ENCODE measurements around the gene SULT1B1.

SULT1B1 gene

DNA sequence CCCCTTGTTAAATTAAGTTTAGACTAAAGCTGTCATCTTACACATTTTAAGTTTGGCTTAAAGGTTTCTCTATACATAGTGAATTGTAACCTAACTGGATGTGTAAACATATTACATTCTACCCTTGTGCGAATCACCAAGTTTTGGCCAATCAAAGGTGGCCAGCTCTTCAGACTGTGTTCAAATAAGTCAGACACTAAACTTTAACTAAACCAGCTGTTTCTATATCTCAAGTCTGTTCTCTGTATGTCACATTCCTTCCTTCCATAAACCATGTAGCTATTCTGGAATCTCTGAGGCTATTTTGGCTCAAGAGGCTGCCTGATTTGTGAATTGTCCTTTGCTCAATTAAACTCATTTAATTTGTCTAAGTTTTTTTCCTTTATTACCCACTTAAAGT lies 6.7 kb downstream of the SULT1B1 start:
- no peak for DNase-seq (ENCODE audit: low read depth, low spot score)
- H3K27ac ChIP-seq: no peak overlapping the region

DNA sequence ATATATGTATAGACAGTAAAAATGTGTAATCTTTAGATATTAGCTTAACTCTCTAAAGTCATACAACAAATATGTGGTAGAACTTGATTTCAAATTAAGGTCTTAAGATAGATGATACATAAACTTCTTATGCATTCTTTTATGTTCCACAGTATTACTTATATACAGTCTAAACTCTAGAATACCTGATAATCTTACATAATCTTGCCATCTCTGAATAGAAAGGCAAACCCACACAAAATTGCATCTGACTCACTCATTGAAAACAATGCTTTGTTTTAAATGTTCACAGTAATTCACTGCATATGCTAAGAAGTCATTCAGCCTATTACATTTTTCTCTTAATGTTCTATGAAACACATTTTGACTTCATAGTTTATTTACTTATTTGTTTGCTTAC lies 10.1 kb downstream of the SULT1B1 start:
- no peak for DNase-seq (ENCODE audit: low read depth, low spot score)
- peak overlapping the region; percentile 74 for H3K27ac ChIP-seq

DNA sequence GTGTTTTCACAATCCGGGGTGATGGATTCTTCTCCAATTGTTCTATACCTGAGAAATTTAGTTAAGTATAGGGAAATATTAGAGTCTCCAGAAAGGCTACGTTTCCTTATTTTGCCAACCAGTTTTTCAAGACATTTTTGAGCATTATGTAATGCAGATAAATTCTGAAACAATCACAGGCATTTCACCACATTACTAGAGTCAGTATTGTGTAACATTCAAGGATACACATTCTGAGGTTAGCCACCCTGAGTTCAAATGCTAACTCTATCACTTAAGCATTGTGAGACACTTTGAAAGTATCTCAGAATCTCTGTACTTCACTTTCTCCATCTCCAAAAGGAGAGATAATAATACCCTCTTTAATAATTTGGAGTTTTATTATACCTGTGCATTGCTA lies 10.6 kb downstream of the SULT1B1 start:
- H3K27ac ChIP-seq: peak overlapping the region; percentile 74
- DNase-seq (ENCODE audit: low read depth, low spot score): no peak

DNA sequence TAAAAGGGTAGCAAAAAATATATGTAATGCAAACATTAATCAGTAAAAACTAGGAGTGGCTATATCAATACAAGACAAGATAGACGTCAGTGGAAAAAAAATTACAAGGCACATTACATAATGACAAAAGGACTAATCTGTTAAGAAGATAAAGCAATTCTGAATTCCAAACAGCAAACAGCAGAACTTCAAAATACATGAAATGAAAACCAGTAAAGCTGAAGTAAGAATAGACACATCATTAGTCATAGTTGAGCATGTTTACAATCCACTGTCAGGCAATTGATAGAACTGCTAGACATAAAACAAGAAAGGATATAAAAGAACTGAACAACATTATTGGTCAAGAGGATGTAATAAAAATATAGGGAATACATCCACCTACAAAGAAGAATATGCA lies 12.2 kb downstream of the SULT1B1 start:
- peak overlapping the region; percentile 74 for H3K27ac ChIP-seq
- peak; percentile 31 for DNase-seq (ENCODE audit: low read depth, low spot score)

DNA sequence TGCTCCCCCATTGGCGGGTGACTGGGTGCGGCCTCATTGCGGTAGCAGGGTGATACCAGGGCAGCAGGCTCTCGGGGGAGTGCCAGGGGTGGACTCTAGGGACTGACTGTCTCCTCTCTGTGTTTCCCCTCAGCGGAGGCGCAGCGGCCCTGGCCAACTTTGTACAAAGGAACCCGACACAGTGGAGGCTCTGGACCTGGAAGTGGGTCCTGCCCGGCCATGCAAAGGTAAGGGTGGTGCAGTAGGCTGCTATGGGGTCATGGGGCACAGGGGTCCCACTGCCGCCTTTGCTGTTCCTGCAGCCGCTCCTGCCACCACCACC lies 16.3 kb downstream of the SULT1B1 start:
- no peak overlapping the region for H3K27ac ChIP-seq
- DNase-seq (ENCODE audit: low read depth, low spot score): no peak

DNA sequence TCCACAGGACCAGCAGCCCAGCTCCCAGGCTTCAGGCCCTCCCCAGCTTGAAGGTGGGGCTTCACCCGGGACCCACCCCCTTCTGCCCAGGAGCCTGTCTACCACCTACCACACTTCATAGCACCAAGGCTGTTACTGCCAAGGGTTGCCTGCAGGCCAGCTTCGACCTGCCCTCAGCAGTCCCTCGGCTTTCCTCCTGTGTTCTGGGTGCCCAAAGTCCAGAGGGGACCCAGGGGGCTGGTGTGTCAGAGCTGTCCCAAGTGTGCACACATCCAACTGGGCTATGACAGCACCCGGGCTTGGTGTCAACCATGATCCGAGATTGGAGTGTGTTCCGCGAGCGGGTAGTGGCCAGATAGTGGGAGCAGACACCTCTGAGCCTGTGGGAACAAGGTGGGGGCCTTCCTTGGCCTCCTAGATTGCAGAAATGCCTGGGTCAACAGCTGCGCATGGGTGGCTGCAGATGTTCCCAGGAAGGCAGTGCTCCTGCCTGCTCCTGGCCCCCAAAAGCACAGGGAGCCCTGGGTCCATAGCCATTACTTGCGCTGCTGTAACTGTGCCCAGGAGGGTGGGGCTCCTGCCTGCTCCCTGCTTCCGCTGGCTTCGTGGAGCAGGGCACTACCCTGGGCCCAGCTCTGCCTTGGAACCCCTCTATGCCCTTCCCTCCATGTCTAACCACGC lies 16.8 kb downstream of the SULT1B1 start:
- DNase-seq (ENCODE audit: low read depth, low spot score): no peak
- no peak overlapping the region for H3K27ac ChIP-seq

DNA sequence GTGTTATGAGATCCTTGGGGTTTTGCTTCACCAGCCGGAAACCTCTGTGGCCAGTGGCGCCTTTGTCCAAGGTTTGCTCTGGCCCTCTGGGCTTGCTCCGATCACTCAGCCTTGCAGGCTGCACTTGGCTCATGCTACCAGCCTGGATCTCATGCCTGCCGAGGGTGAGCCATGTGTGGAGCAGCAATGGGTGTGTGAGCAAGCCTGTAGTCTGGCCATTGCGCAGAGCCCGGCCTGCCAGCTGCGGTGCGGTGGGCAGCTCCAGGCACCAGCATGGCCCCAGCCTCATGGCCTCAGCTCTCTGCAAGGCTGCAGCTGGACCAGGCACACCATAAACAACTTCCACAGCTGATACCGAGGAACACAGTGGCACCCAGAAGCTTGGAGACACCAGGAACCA lies 17.8 kb downstream of the SULT1B1 start:
- no peak for DNase-seq (ENCODE audit: low read depth, low spot score)
- no peak overlapping the region for H3K27ac ChIP-seq

DNA sequence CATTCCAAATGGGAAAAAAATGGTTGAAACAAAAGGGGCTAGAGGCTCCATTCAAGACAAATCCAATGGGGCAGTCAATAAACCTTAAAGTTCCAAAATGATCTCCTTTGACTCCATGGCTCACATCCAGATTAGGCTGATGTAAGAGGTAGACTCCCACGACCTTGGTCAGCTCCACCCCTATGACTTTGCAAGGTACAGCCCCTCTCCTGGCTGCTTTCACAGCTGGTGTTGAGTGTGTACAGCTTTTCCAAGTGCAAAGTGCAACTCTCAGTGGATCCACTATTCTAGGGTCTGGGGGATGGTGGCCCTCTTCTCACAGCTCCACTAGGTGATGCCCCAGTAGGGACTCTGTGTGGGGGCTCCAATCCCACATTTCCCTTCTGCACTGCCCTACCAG lies 21.5 kb downstream of the SULT1B1 start:
- H3K27ac ChIP-seq: no peak overlapping the region
- DNase-seq (ENCODE audit: low read depth, low spot score): no peak

DNA sequence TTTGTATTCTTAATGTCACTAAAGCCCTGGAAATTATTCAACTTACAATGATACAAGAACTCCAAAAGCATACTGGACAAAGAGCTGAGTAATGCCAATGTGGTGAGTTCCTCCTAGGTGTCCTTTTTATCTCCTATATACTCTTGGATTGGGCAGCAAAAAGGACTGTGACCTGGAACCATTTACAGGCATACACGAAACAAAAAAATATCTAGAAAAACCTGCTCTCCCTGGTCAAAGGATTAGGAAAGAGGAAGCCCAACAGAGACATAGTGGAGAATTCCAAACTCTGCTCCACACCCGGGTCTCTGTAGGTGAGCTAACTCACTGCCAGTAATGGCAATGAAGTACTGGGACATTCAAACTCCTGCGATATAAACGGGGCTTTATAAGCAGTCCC lies 25.3 kb downstream of the SULT1B1 start:
- no peak for DNase-seq (ENCODE audit: low read depth, low spot score)
- peak overlapping the region; percentile 1 for H3K27ac ChIP-seq

DNA sequence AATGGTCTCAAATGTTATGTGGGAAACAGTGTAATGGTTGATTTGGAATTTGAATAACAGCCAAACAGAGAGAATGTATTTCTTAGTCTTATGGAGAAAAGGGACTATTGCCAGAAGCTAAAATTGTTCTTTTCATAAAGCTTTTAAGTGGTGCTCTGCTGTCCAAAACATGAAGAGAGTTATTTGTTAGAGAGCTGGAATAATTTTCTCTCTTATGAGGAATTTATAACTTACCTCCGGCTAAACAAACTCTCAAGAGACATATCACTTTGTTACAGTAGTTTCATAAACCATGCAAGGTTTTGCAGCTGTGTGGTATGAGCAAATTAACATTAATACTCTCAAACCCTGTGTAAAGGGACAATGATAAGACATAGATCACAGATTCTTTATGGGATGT lies 28.6 kb downstream of the SULT1B1 start:
- no peak overlapping the region for H3K27ac ChIP-seq
- DNase-seq (ENCODE audit: low read depth, low spot score): no peak

DNA sequence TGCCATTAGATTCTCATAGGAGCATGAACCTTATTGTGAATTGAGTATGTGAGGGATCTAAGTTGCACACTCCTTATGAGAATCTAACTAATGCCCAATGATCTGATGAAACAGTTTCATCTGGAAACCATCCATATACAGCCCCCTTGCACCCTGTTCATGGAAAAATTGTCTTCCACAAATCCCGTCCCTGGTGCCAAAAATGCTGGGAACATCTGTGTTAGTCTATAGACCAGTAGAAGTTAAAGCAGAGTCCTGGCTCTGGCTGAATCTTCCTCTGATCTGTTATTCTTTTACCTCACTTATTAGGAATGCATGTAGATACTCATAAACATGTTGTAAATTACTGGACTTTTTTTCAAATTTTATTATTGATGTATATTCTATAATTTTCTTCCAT lies 29.2 kb downstream of the SULT1B1 start:
- DNase-seq (ENCODE audit: low read depth, low spot score): no peak
- no peak overlapping the region for H3K27ac ChIP-seq

DNA sequence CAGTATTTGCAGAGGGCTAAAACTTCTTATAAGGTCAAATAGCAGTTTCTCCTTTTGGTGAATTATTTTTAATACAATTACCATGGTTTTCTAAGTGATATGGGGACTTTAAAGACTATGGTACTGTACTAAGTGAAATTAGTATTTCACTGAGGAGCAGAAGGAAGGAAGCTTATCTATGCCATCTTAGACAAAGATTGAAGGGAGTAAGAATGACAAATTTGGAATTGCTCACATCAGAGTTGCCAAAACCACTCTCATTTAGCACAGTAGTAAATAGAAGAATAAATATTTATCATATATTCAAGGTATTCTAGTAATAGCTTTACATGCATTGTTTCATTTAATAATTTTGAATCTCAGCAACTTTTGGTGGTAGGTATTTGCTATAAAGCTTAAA lies 30.4 kb downstream of the SULT1B1 start:
- H3K27ac ChIP-seq: no peak overlapping the region
- DNase-seq (ENCODE audit: low read depth, low spot score): no peak

DNA sequence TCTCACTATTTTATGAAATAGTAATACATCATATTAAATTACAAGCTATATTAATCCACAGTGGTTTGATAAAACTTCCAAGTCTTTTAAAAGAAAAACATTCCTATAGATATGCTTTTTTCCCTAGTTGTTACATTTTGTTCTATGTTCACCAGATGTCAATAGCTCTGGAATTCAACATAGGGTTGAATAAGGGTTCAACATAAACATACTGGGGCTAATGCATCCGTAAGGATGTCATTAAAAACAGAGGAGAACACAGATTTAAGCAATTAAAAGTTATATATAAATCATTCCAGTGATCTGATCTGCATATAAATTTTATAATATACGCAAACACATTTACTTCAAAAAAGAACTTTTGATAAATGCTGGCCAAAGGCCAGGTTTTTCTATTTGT lies 32.5 kb downstream of the SULT1B1 start:
- no peak overlapping the region for H3K27ac ChIP-seq
- DNase-seq (ENCODE audit: low read depth, low spot score): no peak

DNA sequence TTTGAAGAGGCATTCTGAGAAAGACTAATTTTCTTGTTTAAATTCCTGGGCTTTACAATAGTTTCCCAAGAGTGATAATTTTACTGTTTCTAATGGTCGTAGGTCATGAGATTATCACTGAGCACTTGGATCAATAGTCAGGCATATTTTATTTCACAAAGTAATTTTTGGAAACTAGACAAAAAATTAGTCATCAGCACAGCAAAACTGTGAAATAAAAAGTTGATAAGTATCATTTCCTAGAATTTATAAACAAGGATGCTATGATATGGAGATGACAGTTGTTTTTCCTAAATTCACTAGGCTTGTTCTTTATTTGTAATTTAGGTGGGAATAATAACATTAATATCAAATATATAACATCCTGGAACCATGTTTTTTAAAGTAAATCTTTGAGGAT lies 33.0 kb downstream of the SULT1B1 start:
- DNase-seq (ENCODE audit: low read depth, low spot score): no peak
- H3K27ac ChIP-seq: no peak overlapping the region

DNA sequence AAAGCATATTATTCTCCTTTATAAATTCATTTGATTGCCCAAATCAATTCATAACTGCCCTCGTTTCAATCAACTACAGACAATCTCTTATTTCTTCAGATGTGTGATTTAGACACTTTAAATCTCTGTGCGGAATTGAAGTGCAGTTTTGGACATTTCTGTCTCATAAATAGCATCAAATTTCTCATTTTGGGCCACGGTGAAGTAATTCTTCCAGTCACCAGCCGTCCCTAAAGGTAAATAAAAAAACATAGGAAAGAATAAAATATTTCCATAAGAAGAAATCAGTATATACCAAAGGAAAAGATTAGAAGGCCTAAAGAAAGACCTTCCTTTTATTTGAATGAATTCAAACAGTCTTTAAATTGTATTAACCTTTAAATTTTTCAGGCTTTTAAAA lies 33.4 kb downstream of the SULT1B1 start:
- DNase-seq (ENCODE audit: low read depth, low spot score): no peak
- H3K27ac ChIP-seq: no peak overlapping the region

DNA sequence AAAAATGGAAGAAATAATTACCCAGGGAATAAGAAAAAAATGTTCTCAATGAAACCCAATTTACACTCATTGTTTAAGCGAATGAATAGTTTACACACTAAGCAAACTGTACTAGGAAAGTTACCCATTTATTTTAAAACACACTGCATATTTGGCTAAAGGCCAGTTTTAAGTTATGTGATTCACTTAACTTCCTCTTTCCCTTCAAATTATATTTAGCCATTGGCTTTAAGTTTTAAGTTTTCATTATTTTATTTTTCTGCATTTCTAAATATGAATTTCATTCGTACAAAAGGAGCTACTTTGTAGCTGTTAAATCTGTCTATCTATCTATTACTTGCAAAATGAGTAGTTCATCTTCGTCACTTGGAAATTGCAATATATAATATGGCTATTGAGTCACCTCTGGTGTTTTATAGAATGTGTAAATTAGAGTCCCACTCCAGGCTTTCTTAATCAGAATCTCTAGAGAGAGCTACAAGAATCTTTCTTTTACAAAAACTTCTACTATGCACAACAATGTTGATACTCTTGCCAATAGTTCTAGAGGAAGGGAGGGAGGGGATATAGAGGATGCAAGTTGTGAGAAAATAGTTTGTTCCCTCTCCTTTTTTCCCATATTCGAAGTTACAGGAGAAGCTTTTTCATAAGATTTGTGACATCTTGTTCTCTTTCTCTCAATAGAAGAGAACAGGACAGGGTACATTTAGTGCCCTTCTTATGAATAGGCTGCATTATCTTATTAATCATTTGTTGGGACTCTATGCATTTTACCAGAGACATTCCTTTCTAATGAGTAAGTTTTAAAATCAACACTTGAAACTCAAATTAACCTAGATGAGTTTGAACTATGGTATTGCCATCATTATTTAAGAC lies 41.8 kb downstream of the SULT1B1 start:
- DNase-seq (ENCODE audit: low read depth, low spot score): no peak
- peak overlapping the region; percentile 60 for H3K27ac ChIP-seq

DNA sequence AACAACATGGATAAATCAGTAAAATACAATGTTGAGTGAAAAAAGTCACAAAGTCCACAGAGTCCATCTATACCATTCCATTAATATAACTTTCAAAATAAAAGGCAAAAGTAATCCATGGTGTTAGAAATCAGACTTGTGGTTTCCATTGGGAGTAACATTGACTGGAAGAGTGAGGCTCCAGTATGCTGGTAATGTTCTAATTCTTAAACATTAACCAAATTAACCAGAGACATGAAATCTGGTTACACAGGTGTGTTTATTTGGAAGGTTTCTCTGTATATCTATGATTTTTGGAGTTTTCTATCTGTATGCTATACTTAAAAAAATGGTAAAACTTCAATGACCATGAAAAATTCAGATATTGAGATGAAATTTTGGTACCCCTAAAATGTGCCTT lies 42.6 kb downstream of the SULT1B1 start:
- H3K27ac ChIP-seq: peak overlapping the region; percentile 60
- no peak for DNase-seq (ENCODE audit: low read depth, low spot score)

DNA sequence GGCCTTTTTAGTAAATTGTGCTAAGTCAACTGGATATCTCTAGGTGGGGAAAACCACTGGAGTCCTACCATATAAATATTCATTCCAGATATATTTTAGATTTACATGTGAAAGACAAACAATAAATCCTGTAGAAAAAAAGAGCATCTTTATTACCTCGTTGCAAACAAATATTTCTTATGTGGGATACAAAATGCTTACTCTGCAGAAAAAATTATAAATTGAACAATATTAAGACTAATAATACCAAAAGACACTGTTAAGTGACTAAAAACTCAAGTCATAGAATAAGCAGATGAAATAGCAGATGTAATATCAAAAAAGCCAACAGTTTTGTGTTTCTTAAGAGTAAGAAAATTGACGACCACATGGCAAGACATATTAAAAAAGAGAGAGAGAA lies 43.8 kb downstream of the SULT1B1 start:
- DNase-seq (ENCODE audit: low read depth, low spot score): no peak
- no peak overlapping the region for H3K27ac ChIP-seq

DNA sequence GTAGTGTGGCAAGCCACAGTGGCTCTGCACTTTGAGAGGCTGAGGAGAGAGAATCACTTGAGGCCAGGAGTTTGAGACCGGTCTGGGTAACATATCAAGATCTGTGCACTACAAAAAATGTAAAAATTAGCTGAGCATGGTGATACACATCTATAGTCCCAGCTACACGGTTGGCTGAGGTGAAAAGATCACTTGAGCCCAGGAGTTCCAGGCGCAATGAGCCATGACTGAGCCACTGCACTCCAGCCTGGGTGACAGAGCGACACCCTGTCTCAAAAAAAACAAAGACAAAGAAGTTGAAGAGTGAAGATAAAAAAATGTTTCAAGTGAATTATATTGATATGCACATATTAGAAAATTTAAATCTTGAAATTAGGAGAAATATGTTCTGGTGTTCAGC lies 46.3 kb downstream of the SULT1B1 start:
- H3K27ac ChIP-seq: no peak overlapping the region
- DNase-seq (ENCODE audit: low read depth, low spot score): no peak

DNA sequence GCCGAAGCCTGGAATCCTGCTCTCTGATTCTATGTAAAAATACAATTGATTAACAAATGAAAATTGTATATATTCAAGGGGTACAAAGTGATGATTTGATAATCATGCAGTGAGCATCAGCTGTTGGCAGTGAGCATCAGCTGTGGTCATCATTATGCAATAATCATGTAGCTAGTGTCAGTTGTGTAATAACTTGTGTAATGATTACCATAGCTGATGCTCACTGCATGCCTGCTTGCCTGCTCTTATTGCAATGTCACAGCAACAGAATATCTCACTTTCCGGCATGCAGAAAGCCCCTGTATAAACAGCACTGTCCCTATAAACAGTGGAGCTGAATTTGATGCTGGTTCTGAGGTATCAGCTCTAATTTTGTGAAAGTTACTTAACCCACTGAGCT lies 46.8 kb downstream of the SULT1B1 start:
- no peak overlapping the region for H3K27ac ChIP-seq
- DNase-seq (ENCODE audit: low read depth, low spot score): peak; percentile 22

DNA sequence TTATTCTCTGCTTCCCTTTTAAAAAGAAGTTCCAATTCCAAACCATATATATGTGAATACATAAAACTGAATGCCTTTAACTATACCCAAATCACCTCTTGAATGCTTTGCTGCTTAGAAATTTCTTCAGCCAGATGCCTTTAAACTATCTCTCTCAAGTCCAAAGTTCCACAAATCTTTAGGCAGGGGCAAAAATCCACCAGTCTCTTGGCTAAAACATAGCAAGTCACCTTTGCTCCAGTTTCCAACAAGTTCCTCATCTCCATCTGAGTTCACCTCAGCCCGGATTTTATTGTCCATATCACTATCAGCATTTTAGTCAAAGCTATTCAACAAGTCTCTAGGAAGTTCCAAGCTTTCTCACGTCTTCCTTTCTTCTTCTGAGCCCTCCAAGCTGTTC lies 49.8 kb downstream of the SULT1B1 start:
- DNase-seq (ENCODE audit: low read depth, low spot score): no peak
- H3K27ac ChIP-seq: no peak overlapping the region

DNA sequence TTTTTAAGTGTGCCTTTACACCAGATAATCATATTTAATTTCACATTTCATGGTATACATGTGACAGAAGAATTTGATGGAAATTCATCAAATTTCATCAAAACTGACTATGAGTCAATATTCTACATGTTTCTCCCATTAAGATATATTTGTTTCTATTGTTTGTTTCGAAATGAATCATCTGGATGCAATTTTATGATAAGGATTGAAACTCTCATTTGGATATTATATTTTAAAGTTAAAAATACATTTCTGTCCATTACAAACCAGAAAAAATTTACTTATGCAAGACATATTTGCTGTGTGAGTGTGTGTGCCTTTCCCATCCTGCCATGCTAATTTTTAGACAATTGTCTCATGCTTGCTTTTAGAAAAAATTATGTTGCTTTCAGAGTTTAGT lies 52.2 kb downstream of the SULT1B1 start:
- H3K27ac ChIP-seq: peak overlapping the region; percentile 81
- no peak for DNase-seq (ENCODE audit: low read depth, low spot score)

Measured in epithelial cell of prostate (primary cell).